Panc1 (cell line): ENCODE results near the gene BLOC1S6. TPM values are rescaled to one million over a fixed set of nuclear protein-coding genes. Genes with fewer than 3 reads are reported as not detected.
A peak's percentile ranks its signal among the peaks of the same experiment; 100 is the strongest.

ENCODE experiments used
- ATAC-seq: fragments of 200-7000 bp; cut with Tn5 transposase; 2 replicates; pipeline ENCODE4 v1.9.1; 2020; ENCODE audit warnings: mild to moderate bottlenecking, moderate library complexity
- Bru-seq: library from RNA; stranded (reverse); fragments of 400-500 nt; gene quantifications from one replicate; lab custom pipeline; 2021; lab: Mats Ljungman, UMichigan
- BruChase-seq, 2 experiments: library from RNA; stranded (reverse); fragments of 400-500 nt; gene quantifications; one replicate each; lab custom pipeline; 2021; lab: Mats Ljungman, UMichigan
- BruUV-seq: library from RNA; stranded (reverse); fragments of 400-500 nt; replicated peaks from 2 replicates; lab custom pipeline; 2021; lab: Mats Ljungman, UMichigan
- CTCF ChIA-PET: fragments of 300-600 bp; sonication (Branson Sonifier 250); formaldehyde crosslinking; loops from one replicate; lab custom pipeline; 2022; ENCODE audit warnings: antibody characterized with exemption; lab: Charles Lee
- POLR2A ChIA-PET: fragments of 300-600 bp; sonication (Branson Sonifier 250); formaldehyde crosslinking; loops from one replicate; lab custom pipeline; 2022; ENCODE audit warnings: antibody characterized with exemption; lab: Charles Lee
- DNase-seq: peaks from one replicate; pipeline ENCODE4 v3.0.0-alpha.2; 2010; ENCODE audit warnings: low read depth, low spot score
- H3K27ac ChIP-seq: 2 replicates; pipeline ENCODE4 v1.5.1; 2011; ENCODE audit warnings: mild to moderate bottlenecking, low read length, inconsistent platforms
- H3K27me3 ChIP-seq: fragments of 200-500 bp; sonication (Bioruptor generic); 2 replicates; pipeline ENCODE4 v1.6.0; 2014; ENCODE audit warnings: low read length, inconsistent platforms; ENCODE audit not compliant: control insufficient read depth, insufficient read depth
- H3K36me3 ChIP-seq: fragments of 200-500 bp; sonication (Bioruptor generic); 2 replicates; pipeline ENCODE4 v1.5.1; 2014; ENCODE audit warnings: inconsistent platforms, mild to moderate bottlenecking, low read length, moderate library complexity; ENCODE audit not compliant: control insufficient read depth, insufficient read depth
- H3K4me1 ChIP-seq: 2 replicates; pipeline ENCODE4 v1.5.1; 2011; ENCODE audit warnings: inconsistent platforms, mild to moderate bottlenecking, low read length, moderate library complexity; ENCODE audit not compliant: control insufficient read depth, insufficient read depth
- H3K4me3 ChIP-seq, 2 experiments: 2 replicates each; pipeline ENCODE4 v1.5.1; 2011 to 2012; ENCODE audit warnings: low read depth in 2 of 2, low read length in 2 of 2, mild to moderate bottlenecking in 2 of 2, inconsistent platforms in 1 of 2, moderate library complexity in 1 of 2
- H3K9me3 ChIP-seq: fragments of 200-500 bp; sonication (Bioruptor generic); 2 replicates; pipeline ENCODE4 v1.5.1; 2014; ENCODE audit warnings: low read depth, mild to moderate bottlenecking, inconsistent platforms, low read length, moderate library complexity; ENCODE audit not compliant: control insufficient read depth, insufficient read depth
- POLR2AphosphoS5 ChIP-seq: IDR thresholded peaks from 2 replicates; pipeline ENCODE4 v1.6.1; 2012; ENCODE audit warnings: mild to moderate bottlenecking, low read depth, low read length, moderate library complexity
- SIN3A ChIP-seq: IDR thresholded peaks from 2 replicates; pipeline ENCODE4 v1.6.1; 2012; ENCODE audit warnings: low read depth, mild to moderate bottlenecking, low read length, moderate library complexity, borderline replicate concordance; ENCODE audit not compliant: insufficient read depth
- TCF7L2 ChIP-seq: IDR thresholded peaks from 2 replicates; pipeline ENCODE4 v1.6.1; 2011; ENCODE audit warnings: mild to moderate bottlenecking, low read depth, low read length, inconsistent platforms
- in situ Hi-C: cut with HindIII; loops from 2 replicates; pipeline ENCODE4 v1.10.0; 2016; ENCODE audit warnings: low sequenced_read_pairs, low pct_unique_long_range_greater_than_20kb
- intact Hi-C: fragments of 100-400 bp; cut with micrococcal nuclease; formaldehyde crosslinking; loops from one replicate; pipeline ENCODE4 v1.10.0; 2022; ENCODE audit not compliant: unreplicated experiment
- long read RNA-seq: library from polyadenylated mRNA; unstranded; transcript quantifications from one replicate; pipeline ENCODE4 v2.0.0, GENCODE V29; 2021; ENCODE audit not compliant: unreplicated experiment
- polyA plus RNA-seq: library from polyadenylated mRNA; unstranded; fragments of >200 nt; gene quantifications from one replicate; pipeline ENCODE4 v1.2.1, GENCODE V29; 2012; ENCODE audit warnings: missing spikeins; ENCODE audit not compliant: insufficient read length
- total RNA-seq: library from RNA; stranded (reverse); gene quantifications from one replicate; pipeline ENCODE4 v1.2.1, GENCODE V29; 2021; ENCODE audit not compliant: unreplicated experiment
- TF ChIP-seq, protein P1 (sequence below), 2 experiments: IDR thresholded peaks; 2 replicates each; pipeline ENCODE4 v1.6.1; 2011 to 2012; ENCODE audit warnings: low read depth in 2 of 2, control low read depth in 1 of 2, low read length in 1 of 2, mild to moderate bottlenecking in 1 of 2, moderate library complexity in 1 of 2; ENCODE audit not compliant: insufficient read depth in 1 of 2
- TF ChIP-seq, protein P2 (sequence below): fragments of 450-650 bp; IDR thresholded peaks from 2 replicates; pipeline ENCODE4 v1.5.1; 2017; ENCODE audit warnings: mild to moderate bottlenecking

BLOC1S6 gene, protein sequence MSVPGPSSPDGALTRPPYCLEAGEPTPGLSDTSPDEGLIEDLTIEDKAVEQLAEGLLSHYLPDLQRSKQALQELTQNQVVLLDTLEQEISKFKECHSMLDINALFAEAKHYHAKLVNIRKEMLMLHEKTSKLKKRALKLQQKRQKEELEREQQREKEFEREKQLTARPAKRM
- total RNA-seq (52.0 TPM), Bru-seq, nascent RNA (percentile 95 among the genes with signal in this experiment), BruChase-seq, experiment 1, labeled RNA remaining after a 2-hour chase (percentile 99 among the genes with signal in this experiment), BruChase-seq, experiment 2, labeled RNA remaining after a 6-hour chase (percentile 99 among the genes with signal in this experiment)
- polyA plus RNA-seq: 22.0 TPM
- long read RNA-seq, full-length matches to known transcripts: 61 of 72 reads
- long read RNA-seq, partial matches to known transcripts: 4 of 72 reads
- long read RNA-seq, other reads (novel, unspliced or antisense): 7 of 72 reads

DNA sequence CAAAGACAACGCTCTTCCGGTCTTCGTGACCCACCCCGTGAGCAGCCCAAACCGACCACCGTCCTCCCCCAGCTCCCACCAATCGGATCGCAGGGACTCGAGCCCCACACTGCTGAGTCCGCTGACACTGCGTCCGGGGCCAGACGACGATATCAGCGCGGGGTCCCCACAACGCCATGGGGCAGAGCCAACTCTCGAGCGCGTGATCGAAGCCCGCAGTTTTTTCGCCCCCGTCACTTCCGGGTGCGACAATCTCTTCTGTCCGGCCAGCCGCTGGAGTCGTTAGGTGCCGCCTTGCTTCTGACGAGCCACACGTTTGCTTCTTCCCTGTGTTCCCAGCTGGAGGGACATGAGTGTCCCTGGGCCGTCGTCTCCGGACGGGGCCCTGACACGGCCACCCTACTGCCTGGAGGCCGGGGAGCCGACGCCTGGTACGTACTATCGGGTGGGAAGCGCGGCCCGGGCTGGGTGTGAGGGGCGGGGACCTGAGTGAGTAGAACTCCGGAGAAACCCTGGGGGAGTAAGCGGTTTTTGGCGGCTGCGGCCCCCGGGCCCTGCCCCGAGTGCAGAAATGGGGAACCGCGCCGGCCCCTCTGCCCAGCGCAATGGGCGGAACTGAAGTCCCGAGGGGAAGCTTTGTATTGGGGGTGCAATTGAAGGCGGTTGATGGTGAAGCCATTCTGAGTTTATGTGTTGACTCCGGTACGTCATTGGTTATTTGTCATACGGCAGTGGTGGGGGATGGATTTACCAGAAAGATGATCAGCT, at the start of gene BLOC1S6:
Gene BLOC1S6, plus strand, starts transcription at position 285 of the 768 bp plus-strand sequence. Its CDS starts 65 bp downstream, at position 350.
- DNase-seq (peak; percentile 50), ATAC-seq (peak; percentile 94)
- Histone ChIP-seq H3K27ac (peak within 1 kb of the TSS; percentile 98), H3K36me3 (peaks cover 3% of the 10 kb centered on the region; the same call in 1 of the 2 replicates), H3K4me3 (peak within 1 kb of the TSS; percentile 92 to 100), H3K9me3 (no peaks in the 10 kb centered on the region), H3K4me1 (peaks cover 26% of the 10 kb centered on the region), H3K27me3 (no peaks in the 10 kb centered on the region)
- intact Hi-C loops (no loop called here), in situ Hi-C loops (no loop called here)
- TF ChIP-seq SIN3A: peak; percentile 75; the same call in 1 of the 2 replicates
- TF ChIP-seq POLR2AphosphoS5: peak; percentile 80
- TF ChIP-seq, protein P1, sequence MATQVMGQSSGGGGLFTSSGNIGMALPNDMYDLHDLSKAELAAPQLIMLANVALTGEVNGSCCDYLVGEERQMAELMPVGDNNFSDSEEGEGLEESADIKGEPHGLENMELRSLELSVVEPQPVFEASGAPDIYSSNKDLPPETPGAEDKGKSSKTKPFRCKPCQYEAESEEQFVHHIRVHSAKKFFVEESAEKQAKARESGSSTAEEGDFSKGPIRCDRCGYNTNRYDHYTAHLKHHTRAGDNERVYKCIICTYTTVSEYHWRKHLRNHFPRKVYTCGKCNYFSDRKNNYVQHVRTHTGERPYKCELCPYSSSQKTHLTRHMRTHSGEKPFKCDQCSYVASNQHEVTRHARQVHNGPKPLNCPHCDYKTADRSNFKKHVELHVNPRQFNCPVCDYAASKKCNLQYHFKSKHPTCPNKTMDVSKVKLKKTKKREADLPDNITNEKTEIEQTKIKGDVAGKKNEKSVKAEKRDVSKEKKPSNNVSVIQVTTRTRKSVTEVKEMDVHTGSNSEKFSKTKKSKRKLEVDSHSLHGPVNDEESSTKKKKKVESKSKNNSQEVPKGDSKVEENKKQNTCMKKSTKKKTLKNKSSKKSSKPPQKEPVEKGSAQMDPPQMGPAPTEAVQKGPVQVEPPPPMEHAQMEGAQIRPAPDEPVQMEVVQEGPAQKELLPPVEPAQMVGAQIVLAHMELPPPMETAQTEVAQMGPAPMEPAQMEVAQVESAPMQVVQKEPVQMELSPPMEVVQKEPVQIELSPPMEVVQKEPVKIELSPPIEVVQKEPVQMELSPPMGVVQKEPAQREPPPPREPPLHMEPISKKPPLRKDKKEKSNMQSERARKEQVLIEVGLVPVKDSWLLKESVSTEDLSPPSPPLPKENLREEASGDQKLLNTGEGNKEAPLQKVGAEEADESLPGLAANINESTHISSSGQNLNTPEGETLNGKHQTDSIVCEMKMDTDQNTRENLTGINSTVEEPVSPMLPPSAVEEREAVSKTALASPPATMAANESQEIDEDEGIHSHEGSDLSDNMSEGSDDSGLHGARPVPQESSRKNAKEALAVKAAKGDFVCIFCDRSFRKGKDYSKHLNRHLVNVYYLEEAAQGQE (IDR thresholded peaks at IDR 0.05; ENCODE audit: insufficient read depth in 1 of 2, low read depth in 2 of 2, low read length in 1 of 2): no peak; a peak in 1 of 4 replicates
- peak; percentile 55 for TF ChIP-seq TCF7L2
- CTCF ChIA-PET: interaction anchor here (0.5 to 0.7 kb wide), 2 partner anchors 85 to 156 kb away, joined by 4 to 5 read pairs; no protein-coding TSS in a partner anchor
- POLR2A ChIA-PET: interaction anchor here (0.6 to 1.0 kb wide), 4 partner anchors 27 to 390 kb away, joined by 3 to 8 read pairs (median 4); no protein-coding TSS in a partner anchor
- no TSS peak for BruUV-seq

DNA sequence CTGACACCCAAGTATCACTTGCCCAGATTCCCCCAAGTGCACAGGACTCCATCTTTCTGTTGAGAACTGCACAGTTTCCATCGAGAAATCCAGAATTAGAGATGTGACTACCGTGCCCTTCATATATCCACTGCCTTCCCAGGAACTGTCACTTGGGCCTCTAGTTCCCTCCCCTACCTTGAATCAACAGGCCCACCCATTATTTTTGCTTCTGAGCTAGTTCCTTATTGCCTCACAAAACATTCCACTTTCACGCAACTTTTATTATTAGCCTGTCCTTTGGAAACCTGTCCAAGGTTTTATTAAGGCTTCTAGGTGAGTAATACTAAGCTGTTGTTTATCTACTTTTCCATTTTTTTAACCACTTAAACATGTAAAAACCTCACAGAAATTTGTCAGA, 47.5 kb upstream of the BLOC1S6 start:
- H3K27me3 ChIP-seq: no peaks in the 10 kb centered on the region
- no TSS peak for BruUV-seq
- in situ Hi-C loops: no loop called here
- DNase-seq (no peak), ATAC-seq (no peak)
- H3K9me3 ChIP-seq: no peaks in the 10 kb centered on the region
- intact Hi-C loops: no loop called here
- no peaks in the 10 kb centered on the region for H3K4me1 ChIP-seq
- no peak overlapping the region for H3K27ac ChIP-seq
- ChIA-PET POLR2A (no interaction called here), CTCF (no interaction called here)
- H3K36me3 ChIP-seq: no peaks in the 10 kb centered on the region
- H3K4me3 ChIP-seq: no peak overlapping the region
- TF ChIP-seq, protein P1 (IDR thresholded peaks at IDR 0.05; ENCODE audit: insufficient read depth in 1 of 2, low read depth in 2 of 2, low read length in 1 of 2): no peak
- no peak for TF ChIP-seq TCF7L2
- no peak for TF ChIP-seq POLR2AphosphoS5
- TF ChIP-seq, protein P2, sequence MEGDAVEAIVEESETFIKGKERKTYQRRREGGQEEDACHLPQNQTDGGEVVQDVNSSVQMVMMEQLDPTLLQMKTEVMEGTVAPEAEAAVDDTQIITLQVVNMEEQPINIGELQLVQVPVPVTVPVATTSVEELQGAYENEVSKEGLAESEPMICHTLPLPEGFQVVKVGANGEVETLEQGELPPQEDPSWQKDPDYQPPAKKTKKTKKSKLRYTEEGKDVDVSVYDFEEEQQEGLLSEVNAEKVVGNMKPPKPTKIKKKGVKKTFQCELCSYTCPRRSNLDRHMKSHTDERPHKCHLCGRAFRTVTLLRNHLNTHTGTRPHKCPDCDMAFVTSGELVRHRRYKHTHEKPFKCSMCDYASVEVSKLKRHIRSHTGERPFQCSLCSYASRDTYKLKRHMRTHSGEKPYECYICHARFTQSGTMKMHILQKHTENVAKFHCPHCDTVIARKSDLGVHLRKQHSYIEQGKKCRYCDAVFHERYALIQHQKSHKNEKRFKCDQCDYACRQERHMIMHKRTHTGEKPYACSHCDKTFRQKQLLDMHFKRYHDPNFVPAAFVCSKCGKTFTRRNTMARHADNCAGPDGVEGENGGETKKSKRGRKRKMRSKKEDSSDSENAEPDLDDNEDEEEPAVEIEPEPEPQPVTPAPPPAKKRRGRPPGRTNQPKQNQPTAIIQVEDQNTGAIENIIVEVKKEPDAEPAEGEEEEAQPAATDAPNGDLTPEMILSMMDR: no peak
- no peak for TF ChIP-seq SIN3A
